Bronchial epithelial cell (primary cell): Measurements from ENCODE around the gene DOCK9. TPM values are rescaled to one million over a fixed set of nuclear protein-coding genes. Genes with fewer than 3 reads are reported as not detected.

Experiments
- DNase-seq: peaks from one replicate; pipeline ENCODE4 v3.0.0-alpha.2; 2010; ENCODE audit warnings: low read depth
- FAIRE-seq: peaks from 2 replicates; lab custom pipeline; 2011; peaks lifted over from hg19 to GRCh38; lab: Jason Lieb, UNC
- H3K27me3 ChIP-seq: 2 replicates; pipeline ENCODE4 v1.5.1; 2011; ENCODE audit warnings: low read length; ENCODE audit not compliant: control insufficient read depth, insufficient read depth
- H3K36me3 ChIP-seq: 2 replicates; pipeline ENCODE4 v1.5.1; 2011; ENCODE audit warnings: low read length; ENCODE audit not compliant: control insufficient read depth, insufficient read depth
- H3K4me3 ChIP-seq: 2 replicates; pipeline ENCODE4 v1.5.1; 2011; ENCODE audit warnings: mild to moderate bottlenecking, low read depth, low read length, control low read depth
- CTCF ChIP-seq: IDR thresholded peaks from 2 replicates; pipeline ENCODE4 v1.5.1; 2011; ENCODE audit warnings: mild to moderate bottlenecking, moderate library complexity, low read length, control low read depth, inconsistent platforms; ENCODE audit not compliant: insufficient read depth, severe bottlenecking
- total RNA-seq: library from RNA; depleted of rRNA; stranded (reverse); fragments of >200 nt; gene quantifications from 2 replicates; pipeline ENCODE4 v1.2.1, GENCODE V29; 2014

The DOCK9 gene
- total RNA-seq, 1 donor from 2014 or later: 72.9 TPM

GRCh38 chr13:98994896-98995295 is 17.0 kb upstream of the DOCK9 start:
- TF ChIP-seq CTCF: no peak
- no peak for FAIRE-seq

GRCh38 chr13:98994080-98994479 is 16.2 kb upstream of the DOCK9 start:
- FAIRE-seq (no peak), DNase-seq (no peak)
- no peak for TF ChIP-seq CTCF
- no peaks in the 10 kb centered on the region for H3K36me3 ChIP-seq
- no peak overlapping the region for H3K4me3 ChIP-seq
- no peaks in the 10 kb centered on the region for H3K27me3 ChIP-seq

More at GRCh38 chr13:98994896-98995295, 17.0 kb upstream of the DOCK9 start:
- Histone ChIP-seq H3K36me3 (no peaks in the 10 kb centered on the region), H3K4me3 (no peak overlapping the region), H3K27me3 (no peaks in the 10 kb centered on the region)
- peak; percentile 77 for DNase-seq

GRCh38 chr13:98992355-98992754 is 14.5 kb upstream of the DOCK9 start:
- no peaks in the 10 kb centered on the region for H3K27me3 ChIP-seq
- FAIRE-seq (no peak), DNase-seq (peak; percentile 88)
- H3K36me3 ChIP-seq: no peaks in the 10 kb centered on the region
- TF ChIP-seq CTCF: no peak
- H3K4me3 ChIP-seq: no peak overlapping the region

GRCh38 chr13:98990701-98991100 is 12.8 kb upstream of the DOCK9 start:
- Histone ChIP-seq H3K27me3 (no peaks in the 10 kb centered on the region), H3K4me3 (no peak overlapping the region), H3K36me3 (no peaks in the 10 kb centered on the region)
- DNase-seq (peak; percentile 86), FAIRE-seq (peak; percentile 83)
- no peak for TF ChIP-seq CTCF

DNA sequence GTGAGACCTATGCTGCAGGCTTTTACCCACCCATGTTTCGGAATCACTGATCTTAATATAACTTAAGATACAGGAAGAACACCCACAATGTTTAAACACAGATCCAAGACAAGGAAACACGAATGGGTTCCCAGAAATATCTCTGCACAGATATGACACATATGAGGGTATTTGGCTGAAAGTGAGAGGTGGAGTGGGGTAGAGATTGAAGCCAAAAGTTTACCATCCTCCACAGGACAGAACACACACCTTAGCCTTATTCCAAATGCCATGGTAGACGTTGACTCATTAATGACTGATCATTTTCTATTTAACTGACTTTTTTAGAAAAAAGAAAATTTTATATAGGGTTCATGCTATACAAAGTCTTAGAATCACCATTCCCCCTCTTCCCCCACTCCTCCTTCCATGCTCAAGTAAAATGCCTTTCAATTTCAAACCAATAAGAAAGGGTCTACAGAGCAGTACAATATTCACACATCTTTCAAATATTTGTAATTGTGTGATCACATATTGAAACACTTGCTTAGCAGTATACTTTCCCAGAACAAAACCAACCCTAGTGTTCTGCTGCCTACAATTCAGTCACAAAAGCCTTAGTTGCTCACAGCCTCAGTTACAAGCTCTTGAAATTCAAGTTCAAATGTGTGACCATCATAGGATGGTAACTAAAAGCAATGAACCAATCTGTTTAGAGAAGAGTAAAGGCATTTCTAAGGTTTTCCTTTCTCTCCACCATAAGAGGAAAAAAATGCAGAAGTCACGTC is 11.8 kb upstream of the DOCK9 start:
- no peak for FAIRE-seq

More for the DNA sequence above, 11.8 kb upstream of the DOCK9 start:
- no peak for TF ChIP-seq CTCF
- Histone ChIP-seq H3K27me3 (no peaks in the 10 kb centered on the region), H3K4me3 (no peak overlapping the region), H3K36me3 (no peaks in the 10 kb centered on the region)
- no peak for DNase-seq
